Measurements from ENCODE around the gene GPC5. TPM values are rescaled to one million over a fixed set of nuclear protein-coding genes. Genes with fewer than 3 reads are reported as not detected.
"Not testable (repeated sequence)": the region's sequence is repeated elsewhere in the genome, so short reads cannot be mapped to it uniquely, and the experiment has no call there.

The GPC5 gene
- total RNA-seq, 4 donors from 2014 or later = 0.24 to 30.8 (median 1.8) TPM; not detected in 1

GRCh38 chr13:92461831-92462230 lies 1063.4 kb downstream of the GPC5 start:
- no peaks in the 10 kb centered on the region for H3K27me3 ChIP-seq
- H3K9me3 ChIP-seq = no peaks in the 10 kb centered on the region
- H3K4me3 ChIP-seq = no peak overlapping the region
- no peaks in the 10 kb centered on the region for H3K4me1 ChIP-seq
- no peak for DNase-seq
- H3K27ac ChIP-seq = no peak overlapping the region
- intact Hi-C loops (cut with DNase I; ENCODE audit: low total_unique reads) = no loop called here
- TF ChIP-seq POLR2A (IDR thresholded peaks at IDR 0.05) (no peak), CTCF (IDR thresholded peaks at IDR 0.05) (no peak)
- no peaks in the 10 kb centered on the region for H3K36me3 ChIP-seq

- Histone ChIP-seq H3K36me3 (no peaks in the 10 kb centered on the region), H3K27me3 (no peaks in the 10 kb centered on the region), H3K4me1 (no peaks in the 10 kb centered on the region), H3K27ac (no peak overlapping the region), H3K9me3 (no peaks in the 10 kb centered on the region), H3K4me3 (no peak overlapping the region)
- TF ChIP-seq CTCF (IDR thresholded peaks at IDR 0.05) = no peak
- TF ChIP-seq POLR2A (IDR thresholded peaks at IDR 0.05) = no peak
- intact Hi-C loops (cut with DNase I; ENCODE audit: low total_unique reads) = no loop called here
- no peak for DNase-seq
Measured at GRCh38 chr13:92463134-92463533, 1064.7 kb downstream of the GPC5 start.

- Histone ChIP-seq H3K27ac (no peak overlapping the region), H3K4me3 (no peak overlapping the region), H3K4me1 (no peaks in the 10 kb centered on the region), H3K9me3 (no peaks in the 10 kb centered on the region), H3K36me3 (no peaks in the 10 kb centered on the region), H3K27me3 (no peaks in the 10 kb centered on the region)
- intact Hi-C loops (cut with DNase I; ENCODE audit: low total_unique reads) = no loop called here
- TF ChIP-seq CTCF (IDR thresholded peaks at IDR 0.05) (no peak), POLR2A (IDR thresholded peaks at IDR 0.05) (no peak)
- DNase-seq = no peak
Measured at GRCh38 chr13:92473765-92474475, 1075.5 kb downstream of the GPC5 start.

GRCh38 chr13:92480387-92480786 lies 1082.0 kb downstream of the GPC5 start:
- Histone ChIP-seq H3K36me3 (no peaks in the 10 kb centered on the region), H3K27me3 (no peaks in the 10 kb centered on the region), H3K9me3 (no peaks in the 10 kb centered on the region), H3K27ac (no peak overlapping the region), H3K4me3 (no peak overlapping the region), H3K4me1 (no peaks in the 10 kb centered on the region)
- TF ChIP-seq CTCF (IDR thresholded peaks at IDR 0.05) (no peak), POLR2A (IDR thresholded peaks at IDR 0.05) (no peak)
- intact Hi-C loops (cut with DNase I; ENCODE audit: low total_unique reads) = no loop called here
- no peak for DNase-seq

- H3K4me1 ChIP-seq, H3K4me3 ChIP-seq: not testable (repeated sequence)
Measured at GRCh38 chr13:92482790-92483189, 1084.4 kb downstream of the GPC5 start.

GRCh38 chr13:92483894-92484293 lies 1085.5 kb downstream of the GPC5 start:
- no peaks in the 10 kb centered on the region for H3K9me3 ChIP-seq
- H3K27ac ChIP-seq = no peak overlapping the region
- TF ChIP-seq POLR2A (IDR thresholded peaks at IDR 0.05) = no peak
- TF ChIP-seq CTCF (IDR thresholded peaks at IDR 0.05) = no peak
- no peaks in the 10 kb centered on the region for H3K36me3 ChIP-seq
- H3K27me3 ChIP-seq = no peaks in the 10 kb centered on the region
- H3K4me3 ChIP-seq = no peak overlapping the region
- intact Hi-C loops (cut with DNase I; ENCODE audit: low total_unique reads) = no loop called here
- DNase-seq = no peak
- no peaks in the 10 kb centered on the region for H3K4me1 ChIP-seq

More at GRCh38 chr13:92482790-92483189, 1084.4 kb downstream of the GPC5 start:
- intact Hi-C loops (cut with DNase I; ENCODE audit: low total_unique reads); H3K27me3 ChIP-seq; H3K36me3 ChIP-seq; H3K27ac ChIP-seq; H3K9me3 ChIP-seq; DNase-seq: not testable (repeated sequence)

Measured in uterus (tissue), 4 donors.